Uterus (tissue), 2 donors: ENCODE measurements around the gene RGS7.

Experiments used
- POLR2A ChIP-seq, 2 donors: fragments of 450-650 bp; IDR thresholded peaks; one replicate each; pipeline ENCODE4 v1.6.1; 2016; ENCODE audit warnings: antibody characterized with exemption in 2 of 2, mild to moderate bottlenecking in 1 of 2, moderate library complexity in 1 of 2
- TF ChIP-seq, protein P1 (sequence below), 4 experiments: fragments of 200-600 bp in 2 of 4; fragments of 450-650 bp in 2 of 4; sonication (generic) in 2 of 4; IDR thresholded peaks; one replicate each; pipeline ENCODE4 v1.5.1; 2016 to 2019; ENCODE audit warnings: antibody characterized with exemption in 4 of 4, mild to moderate bottlenecking in 2 of 4, moderate library complexity in 1 of 4

DNA sequence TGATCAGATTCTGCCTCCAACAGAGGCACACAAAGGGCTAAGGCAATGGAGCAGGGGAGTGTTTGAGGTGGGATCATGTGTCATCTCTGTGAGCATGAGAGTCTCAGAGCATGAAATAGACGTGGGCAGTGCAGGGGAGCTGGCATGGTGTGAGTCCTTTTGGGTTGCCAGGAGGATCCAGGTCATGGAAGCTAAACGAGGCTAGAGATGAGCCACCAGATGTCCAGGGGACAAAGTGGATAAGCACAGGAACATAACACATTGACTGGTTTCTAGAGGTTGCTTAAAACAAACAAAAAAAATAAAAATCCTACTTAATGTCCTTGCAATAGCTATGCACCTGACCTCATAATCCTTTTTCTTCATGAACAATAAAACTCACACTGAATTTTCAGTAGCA lies 490.3 kb downstream of the RGS7 start:
- TF ChIP-seq, protein P1, sequence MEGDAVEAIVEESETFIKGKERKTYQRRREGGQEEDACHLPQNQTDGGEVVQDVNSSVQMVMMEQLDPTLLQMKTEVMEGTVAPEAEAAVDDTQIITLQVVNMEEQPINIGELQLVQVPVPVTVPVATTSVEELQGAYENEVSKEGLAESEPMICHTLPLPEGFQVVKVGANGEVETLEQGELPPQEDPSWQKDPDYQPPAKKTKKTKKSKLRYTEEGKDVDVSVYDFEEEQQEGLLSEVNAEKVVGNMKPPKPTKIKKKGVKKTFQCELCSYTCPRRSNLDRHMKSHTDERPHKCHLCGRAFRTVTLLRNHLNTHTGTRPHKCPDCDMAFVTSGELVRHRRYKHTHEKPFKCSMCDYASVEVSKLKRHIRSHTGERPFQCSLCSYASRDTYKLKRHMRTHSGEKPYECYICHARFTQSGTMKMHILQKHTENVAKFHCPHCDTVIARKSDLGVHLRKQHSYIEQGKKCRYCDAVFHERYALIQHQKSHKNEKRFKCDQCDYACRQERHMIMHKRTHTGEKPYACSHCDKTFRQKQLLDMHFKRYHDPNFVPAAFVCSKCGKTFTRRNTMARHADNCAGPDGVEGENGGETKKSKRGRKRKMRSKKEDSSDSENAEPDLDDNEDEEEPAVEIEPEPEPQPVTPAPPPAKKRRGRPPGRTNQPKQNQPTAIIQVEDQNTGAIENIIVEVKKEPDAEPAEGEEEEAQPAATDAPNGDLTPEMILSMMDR (IDR thresholded peaks at IDR 0.05): no peak
- no peak for TF ChIP-seq POLR2A (IDR thresholded peaks at IDR 0.05)
